H1 (cell line): ENCODE results near the gene GALNTL6. TPM values are rescaled to one million over a fixed set of nuclear protein-coding genes. Genes with fewer than 3 reads are reported as not detected.

Source experiments
- CTCF ChIA-PET: fragments of 300-600 bp; sonication (Branson Sonifier 250); formaldehyde crosslinking; loops from one replicate; lab custom pipeline; 2021; ENCODE audit not compliant: partially characterized antibody; lab: Charles Lee
- POLR2A ChIA-PET: fragments of 300-600 bp; sonication (Branson Sonifier 250); formaldehyde crosslinking; loops from one replicate; lab custom pipeline; 2021; ENCODE audit warnings: inconsistent platforms; ENCODE audit not compliant: partially characterized antibody; lab: Charles Lee
- DNase-seq, 2 experiments: peaks; one replicate each; pipeline versions ENCODE4 v3.0.0 to v3.0.0-alpha.2; 2010 to 2022; ENCODE audit warnings: low spot score in 2 of 2, low read depth in 1 of 2, mixed read lengths in 1 of 2
- FAIRE-seq: peaks from 2 replicates; lab custom pipeline; 2011; peaks lifted over from hg19 to GRCh38; lab: Jason Lieb, UNC
- H2AFZ ChIP-seq: 2 replicates; pipeline ENCODE4 v1.8.1; 2012; ENCODE audit warnings: low read length, inconsistent platforms
- H2AK5ac ChIP-seq: 2 replicates; pipeline ENCODE4 v1.6.1; 2013; ENCODE audit warnings: low read depth, low read length
- H2BK120ac ChIP-seq: replicated peaks from 2 replicates; pipeline ENCODE3; 2013; ENCODE audit warnings: low read depth, low read length, inconsistent platforms
- H2BK12ac ChIP-seq: 2 replicates; pipeline ENCODE4 v1.6.1; 2013; ENCODE audit warnings: low read depth, low read length
- H2BK15ac ChIP-seq: 2 replicates; pipeline ENCODE4 v1.6.1; 2013; ENCODE audit warnings: low read length
- H2BK20ac ChIP-seq: 2 replicates; pipeline ENCODE4 v1.6.1; 2013; ENCODE audit warnings: low read length
- H2BK5ac ChIP-seq: 2 replicates; pipeline ENCODE4 v1.6.1; 2013; ENCODE audit warnings: low read depth, low read length
- H3K14ac ChIP-seq: 2 replicates; pipeline ENCODE4 v1.6.1; 2013; ENCODE audit warnings: inconsistent platforms; ENCODE audit not compliant: insufficient read length
- H3K18ac ChIP-seq: 2 replicates; pipeline ENCODE4 v1.6.1; 2013; ENCODE audit warnings: low read length; ENCODE audit errors: extremely low read depth
- H3K23ac ChIP-seq: 2 replicates; pipeline ENCODE4 v1.6.1; 2013; ENCODE audit warnings: inconsistent platforms; ENCODE audit not compliant: insufficient read length
- H3K23me2 ChIP-seq: 2 replicates; pipeline ENCODE4 v1.6.1; 2013; ENCODE audit warnings: low read depth, low read length
- H3K27ac ChIP-seq: 2 replicates; pipeline ENCODE4 v1.6.1; 2011; ENCODE audit warnings: low read depth, low read length, inconsistent platforms
- H3K27me3 ChIP-seq, 4 experiments: replicated peaks in 1 of 4; 1 replicate in 1 of 4; 2 replicates in 3 of 4; pipeline versions ENCODE4 v1.6.1 to v1.8.1; 2011 to 2013; ENCODE audit warnings: low read length in 3 of 4, mild to moderate bottlenecking in 3 of 4, inconsistent platforms in 2 of 4, mixed read lengths in 2 of 4, moderate library complexity in 1 of 4; ENCODE audit not compliant: control insufficient read depth in 3 of 4, insufficient read depth in 3 of 4; ENCODE audit errors: extremely low read depth in 1 of 4
- H3K36me3 ChIP-seq, 4 experiments: 2 replicates each; pipeline versions ENCODE4 v1.6.1 to v1.8.1; 2011 to 2013; ENCODE audit warnings: mild to moderate bottlenecking in 4 of 4, low read length in 3 of 4, moderate library complexity in 2 of 4, control low read depth in 1 of 4, inconsistent platforms in 1 of 4; ENCODE audit not compliant: insufficient read depth in 4 of 4, control insufficient read depth in 2 of 4
- H3K4ac ChIP-seq: replicated peaks from 2 replicates; pipeline ENCODE3; 2013; ENCODE audit warnings: low read length, low read depth, mixed read lengths, inconsistent platforms; ENCODE audit not compliant: insufficient read length
- H3K4me1 ChIP-seq, 4 experiments: replicated peaks in 1 of 4; 1 replicate in 1 of 4; 2 replicates in 3 of 4; pipeline versions ENCODE4 v1.6.1 to v1.8.1; 2011 to 2013; ENCODE audit warnings: low read length in 3 of 4, inconsistent platforms in 2 of 4, mixed read lengths in 1 of 4; ENCODE audit not compliant: insufficient read depth in 4 of 4, control insufficient read depth in 3 of 4
- H3K4me2 ChIP-seq, 2 experiments: 2 replicates each; pipeline versions ENCODE4 v1.6.1 to v1.8.1; 2011 to 2013; ENCODE audit warnings: low read depth in 2 of 2, low read length in 2 of 2, control low read depth in 1 of 2, inconsistent platforms in 1 of 2, mild to moderate bottlenecking in 1 of 2; ENCODE audit not compliant: insufficient read depth in 1 of 2
- H3K4me3 ChIP-seq, 4 experiments: fragments of 200-600, 300-600 bp in 1 of 4; sonication (generic), shearing (Covaris generic), sonication (Bioruptor Twin) in 1 of 4; 2 replicates each; pipeline versions ENCODE4 v1.5.1 to v1.8.1; 2011 to 2016; ENCODE audit warnings: low read length in 4 of 4, low read depth in 3 of 4, control low read depth in 2 of 4, inconsistent platforms in 2 of 4, mild to moderate bottlenecking in 2 of 4, mixed read lengths in 1 of 4, moderate library complexity in 1 of 4; ENCODE audit not compliant: insufficient read depth in 2 of 4; ENCODE audit errors: extremely low read depth in 1 of 4
- H3K56ac ChIP-seq: replicated peaks from 2 replicates; pipeline ENCODE3; 2013; ENCODE audit warnings: low read depth, mild to moderate bottlenecking, mixed read lengths, low read length, inconsistent platforms; ENCODE audit not compliant: insufficient read length
- H3K79me1 ChIP-seq: 2 replicates; pipeline ENCODE4 v1.6.1; 2013; ENCODE audit warnings: low read depth, low read length, control low read depth
- H3K79me2 ChIP-seq, 2 experiments: 2 replicates each; pipeline versions ENCODE4 v1.6.1 to v1.8.1; 2012 to 2013; ENCODE audit warnings: low read length in 2 of 2, mild to moderate bottlenecking in 2 of 2, inconsistent platforms in 1 of 2; ENCODE audit not compliant: insufficient read depth in 2 of 2, control insufficient read depth in 1 of 2
- H3K9ac ChIP-seq, 4 experiments: replicated peaks in 1 of 4; 1 replicate in 1 of 4; 2 replicates in 3 of 4; pipeline versions ENCODE4 v1.6.1 to v1.8.1; 2011 to 2013; ENCODE audit warnings: low read depth in 3 of 4, low read length in 3 of 4, control low read depth in 2 of 4, mild to moderate bottlenecking in 2 of 4, moderate library complexity in 2 of 4, inconsistent platforms in 1 of 4; ENCODE audit errors: extremely low read depth in 1 of 4
- H3K9me3 ChIP-seq, 2 experiments: 2 replicates each; pipeline versions ENCODE4 v1.6.1 to v1.8.1; 2012 to 2013; ENCODE audit warnings: mild to moderate bottlenecking in 2 of 2, moderate library complexity in 2 of 2, control low read depth in 1 of 2, inconsistent platforms in 1 of 2, low read depth in 1 of 2, low read length in 1 of 2, mixed read lengths in 1 of 2; ENCODE audit not compliant: insufficient read depth in 2 of 2
- H4K20me1 ChIP-seq, 2 experiments: replicated peaks in 1 of 2; 2 replicates each; pipeline versions ENCODE3 to v1.8.1; 2011 to 2013; ENCODE audit warnings: inconsistent platforms in 2 of 2, low read length in 2 of 2, mild to moderate bottlenecking in 1 of 2; ENCODE audit not compliant: insufficient read depth in 2 of 2, control insufficient read depth in 1 of 2
- H4K5ac ChIP-seq: 2 replicates; pipeline ENCODE4 v1.6.1; 2013; ENCODE audit warnings: low read length, low read depth, mixed read lengths, inconsistent platforms; ENCODE audit not compliant: insufficient read length
- H4K8ac ChIP-seq: 2 replicates; pipeline ENCODE4 v1.8.0; 2013; ENCODE audit warnings: mild to moderate bottlenecking, moderate library complexity, low read length, inconsistent platforms; ENCODE audit not compliant: insufficient read depth; ENCODE audit errors: extremely low read depth
- H4K91ac ChIP-seq: replicated peaks from 2 replicates; pipeline ENCODE3; 2013; ENCODE audit warnings: low read length, mixed read lengths, inconsistent platforms; ENCODE audit not compliant: insufficient read length
- NANOG ChIP-seq: IDR thresholded peaks from 2 replicates; pipeline ENCODE4 v1.6.1; 2011; ENCODE audit warnings: low read length, low read depth, mild to moderate bottlenecking, inconsistent platforms; ENCODE audit not compliant: insufficient read depth, poor library complexity, severe bottlenecking
- POU5F1 ChIP-seq: IDR thresholded peaks from 2 replicates; pipeline ENCODE4 v1.6.1; 2011; ENCODE audit warnings: low read depth, mild to moderate bottlenecking, low read length, moderate library complexity
- SAP30 ChIP-seq: fragments of 300-600 bp; sonication (generic); IDR thresholded peaks from 2 replicates; pipeline ENCODE4 v1.7.1; 2012; ENCODE audit warnings: low read length, moderate library complexity, mild to moderate bottlenecking, inconsistent platforms; ENCODE audit not compliant: insufficient read depth, insufficient replicate concordance
- WGBS, 2 experiments: shearing (Covaris generic) in 1 of 2; methylation state at CpG; one replicate each; pipeline versions ENCODE4 v1.1.6 to v1.1.7; 2013 to 2015; ENCODE audit warnings: low lambda C conversion rate in 2 of 2, mixed read lengths in 2 of 2, inconsistent platforms in 1 of 2, low coverage in 1 of 2, missing lambda C conversion rate in 1 of 2; ENCODE audit not compliant: insufficient replicate concordance in 2 of 2, insufficient coverage in 1 of 2, insufficient read length in 1 of 2; ENCODE audit errors: extremely low coverage in 1 of 2, missing lambda C conversion rate in 1 of 2; 5-methylcytosine and 5-hydroxymethylcytosine counted together
- polyA plus RNA-seq, 7 experiments: library from polyadenylated mRNA; depleted of rRNA in 3 of 7; stranded (reverse) in 5 of 7; unstranded in 2 of 7; fragments of >200 nt in 5 of 7; fragments of 200-250 nt in 2 of 7; gene quantifications; 1 replicate in 5 of 7; 2 replicates in 1 of 7; 4 replicates in 1 of 7; pipeline versions ENCODE4 v1.2.1 to v1.2.3, GENCODE V29; 2011 to 2013; ENCODE audit warnings: missing spikeins in 2 of 7, mixed read lengths in 2 of 7
- total RNA-seq: library from RNA; stranded (reverse); fragmentation: NEBNext Ultra II Directional; extraction: Animal tissue kit (Norgen Biotek cat#: 25700); gene quantifications from 2 replicates; pipeline ENCODE4 v1.2.1, GENCODE V29; 2021

Gene GALNTL6
- total and polyA plus RNA-seq, 2 of the 8 experiments (the other 6 are each of a cell fraction or from before 2014, with no cell fraction given) = 0.03 to 0.32 TPM

DNA sequence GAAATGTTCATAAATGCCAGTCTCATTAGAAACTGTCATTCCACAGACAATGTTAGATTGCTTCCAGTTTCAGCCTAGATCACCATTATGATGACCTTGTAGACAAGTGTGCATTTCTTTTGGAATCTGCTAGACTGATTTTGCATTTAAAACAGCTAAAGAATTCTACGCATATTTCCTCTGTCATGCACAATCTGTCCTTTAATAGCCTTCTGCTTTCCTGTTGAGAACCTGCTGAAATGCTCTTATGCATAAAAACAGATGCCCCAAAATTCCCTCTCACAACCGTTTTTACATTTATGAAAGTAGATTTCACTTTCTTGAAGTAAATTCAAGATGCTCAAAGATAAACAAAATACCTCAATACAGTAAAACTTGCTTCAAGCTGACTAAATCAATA, 673.3 kb downstream of the GALNTL6 start:
- Histone ChIP-seq H3K4me1 (peaks cover 0 to 3% (median 0%) of the 10 kb centered on the region in 4 experiments; a peak in 1 of 7 replicates), H2BK120ac (no peak overlapping the region), H2BK12ac (no peak overlapping the region), H3K36me3 (peaks cover 0 to 6% (median 0%) of the 10 kb centered on the region in 4 experiments; a peak in 1 of 8 replicates), H3K4me2 (no peak overlapping the region), H4K20me1 (no peaks in the 10 kb centered on the region), H3K27me3 (no peaks in the 10 kb centered on the region), H3K14ac (no peak overlapping the region), H3K79me1 (no peaks in the 10 kb centered on the region), H3K27ac (no peak overlapping the region), H2BK15ac (no peak overlapping the region), H3K23ac (no peak overlapping the region), H3K23me2 (no peaks in the 10 kb centered on the region), H3K9ac (no peak overlapping the region), H2AFZ (no peak overlapping the region), H3K4me3 (no peak overlapping the region), H3K9me3 (peaks cover 8 to 11% of the 10 kb centered on the region in 2 experiments), H2BK20ac (no peak overlapping the region), H3K79me2 (no peaks in the 10 kb centered on the region), H2AK5ac (no peak overlapping the region), H3K4ac (no peak overlapping the region), H4K91ac (no peak overlapping the region), H4K8ac (no peak overlapping the region), H2BK5ac (no peak overlapping the region), H4K5ac (no peak overlapping the region), H3K56ac (no peak overlapping the region), H3K18ac (no peak overlapping the region)
- ChIA-PET CTCF (interaction anchor here (0.8 kb wide), 1 partner anchor 39 kb away, joined by 3 read pairs; no protein-coding TSS in a partner anchor), POLR2A (interaction anchor here (0.7 kb wide), 1 partner anchor 9 kb away, joined by 3 read pairs; no protein-coding TSS in a partner anchor)
- 0 out of 2 replicates have a peak, but pooled peaks have one; percentile 10 for TF ChIP-seq POU5F1
- TF ChIP-seq SAP30 = no peak
- no peak for TF ChIP-seq NANOG
- 74% methylated on average over 2 of the region's 2 CpGs; no CpG with 5 or more reads in 1 of the 2 experiments for WGBS, 2 experiments
- no peak for DNase-seq
- no peak for FAIRE-seq
